Germinal center (tissue), 1 donor: Measurements from ENCODE around the gene RPS18.
"Not testable (repeated sequence)": the region's sequence is repeated elsewhere in the genome, so short reads cannot be mapped to it uniquely, and the experiment has no call there.

Experiments
- DNase-seq: peaks from one replicate; pipeline ENCODE4 v3.0.0; 2012; ENCODE audit warnings: mixed read lengths, low spot score

Gene RPS18

GRCh38 chr6:33272275-33273128, 627 bp downstream of the RPS18 start:
- DNase-seq, result no peak

DNA sequence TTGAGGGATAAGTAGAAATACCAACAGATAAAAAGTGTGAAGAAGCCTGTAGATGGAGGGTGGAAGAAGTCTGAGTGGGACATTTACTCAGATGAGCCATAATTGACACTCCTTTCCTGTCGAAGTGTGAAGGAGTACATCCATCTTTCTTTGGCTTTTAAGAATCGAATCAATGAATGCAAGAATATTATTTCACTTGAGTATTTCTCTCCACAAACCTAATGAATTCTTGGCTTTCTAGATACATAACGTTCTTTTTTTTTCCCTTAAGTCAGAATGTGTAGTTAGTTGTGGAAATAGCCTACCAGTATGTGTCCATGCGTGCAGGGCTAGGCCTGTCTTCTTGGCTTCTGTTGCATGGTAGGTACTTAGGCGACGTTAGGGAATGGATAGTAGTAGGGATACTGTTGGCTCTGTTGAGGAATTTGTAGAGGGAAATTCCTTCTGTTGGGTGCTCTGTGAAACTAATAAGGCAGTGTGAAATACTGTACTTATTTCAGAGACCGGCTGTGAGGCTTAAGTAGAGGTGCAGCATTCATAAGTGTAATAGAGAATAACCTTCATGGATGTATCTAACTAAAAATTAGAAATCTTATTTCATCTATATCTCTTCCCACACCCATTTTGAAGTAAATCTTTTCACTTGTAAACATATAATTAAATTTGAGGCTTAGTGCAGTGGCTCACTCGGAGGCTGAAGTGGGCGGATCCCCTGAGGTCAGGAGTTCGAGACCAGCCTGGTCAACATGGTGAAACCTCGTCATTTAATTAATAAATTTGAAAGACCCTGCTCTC, 1.5 kb downstream of the RPS18 start:
- DNase-seq, result no peak

- DNase-seq, result no peak
Measured at GRCh38 chr6:33273924-33274902, 2.3 kb downstream of the RPS18 start.

GRCh38 chr6:33275795-33276580, 4.1 kb downstream of the RPS18 start:
- not testable (repeated sequence) for DNase-seq

- no peak for DNase-seq
Measured at GRCh38 chr6:33276581-33276863, 4.6 kb downstream of the RPS18 start.

GRCh38 chr6:33276864-33277662, 5.2 kb downstream of the RPS18 start, which contains the start of gene B3GALT4:
Gene B3GALT4, plus strand, starts transcription at chr6:33277123. Its CDS starts 297 bp downstream, at chr6:33277420.
- peak; percentile 83 for DNase-seq

GRCh38 chr6:33277663-33278391, 6.0 kb downstream of the RPS18 start:
- peak; percentile 66 for DNase-seq

GRCh38 chr6:33278392-33278741, 6.5 kb downstream of the RPS18 start:
- DNase-seq, result no peak

DNA sequence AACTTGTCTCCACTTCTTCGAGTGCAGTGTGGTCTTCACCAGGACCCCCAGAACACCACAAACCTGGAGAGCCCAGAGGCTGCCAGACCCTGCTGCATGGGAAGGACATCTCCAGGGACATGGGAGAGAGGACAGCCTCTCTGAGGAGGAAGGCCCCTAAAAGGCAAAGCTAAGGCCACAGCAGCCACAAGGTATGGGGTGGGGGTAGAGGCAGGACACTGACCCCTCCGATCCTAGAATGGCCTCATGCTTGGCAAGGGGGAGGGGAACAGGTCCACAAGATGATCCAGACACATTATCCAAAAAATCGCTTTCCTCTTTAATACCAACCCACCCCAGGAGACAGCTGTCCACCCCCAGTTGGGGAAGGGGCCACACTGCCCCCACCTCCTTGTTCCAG, 6.9 kb downstream of the RPS18 start:
- no peak for DNase-seq

- no peak for DNase-seq
Measured at GRCh38 chr6:33279257-33279695, 7.4 kb downstream of the RPS18 start.

GRCh38 chr6:33279971-33280511, 8.2 kb downstream of the RPS18 start:
- no peak for DNase-seq

- no peak for DNase-seq
Measured at GRCh38 chr6:33280539-33280938, 8.7 kb downstream of the RPS18 start.

DNA sequence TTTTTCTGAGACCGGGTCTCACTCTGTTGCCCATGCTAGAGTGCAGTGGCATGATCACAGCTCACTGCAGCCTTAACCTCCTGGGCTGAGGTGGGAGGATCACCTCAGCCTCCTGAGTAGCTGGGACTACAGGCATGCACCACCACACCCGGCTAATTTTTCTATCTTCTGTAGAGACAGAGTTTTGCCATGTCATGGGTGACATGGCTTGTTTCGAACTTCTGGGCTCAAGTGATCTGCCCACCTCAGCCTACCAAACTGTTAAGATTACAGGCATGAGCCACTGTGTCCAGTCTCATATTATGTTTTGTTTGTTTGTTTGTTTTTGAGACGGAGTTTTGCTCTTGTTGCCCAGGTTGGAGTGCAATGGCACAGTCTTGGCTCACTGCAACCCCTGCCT, 13.3 kb downstream of the RPS18 start:
- not testable (repeated sequence) for DNase-seq

GRCh38 chr6:33286946-33287914, 15.4 kb downstream of the RPS18 start:
- no peak for DNase-seq

DNA sequence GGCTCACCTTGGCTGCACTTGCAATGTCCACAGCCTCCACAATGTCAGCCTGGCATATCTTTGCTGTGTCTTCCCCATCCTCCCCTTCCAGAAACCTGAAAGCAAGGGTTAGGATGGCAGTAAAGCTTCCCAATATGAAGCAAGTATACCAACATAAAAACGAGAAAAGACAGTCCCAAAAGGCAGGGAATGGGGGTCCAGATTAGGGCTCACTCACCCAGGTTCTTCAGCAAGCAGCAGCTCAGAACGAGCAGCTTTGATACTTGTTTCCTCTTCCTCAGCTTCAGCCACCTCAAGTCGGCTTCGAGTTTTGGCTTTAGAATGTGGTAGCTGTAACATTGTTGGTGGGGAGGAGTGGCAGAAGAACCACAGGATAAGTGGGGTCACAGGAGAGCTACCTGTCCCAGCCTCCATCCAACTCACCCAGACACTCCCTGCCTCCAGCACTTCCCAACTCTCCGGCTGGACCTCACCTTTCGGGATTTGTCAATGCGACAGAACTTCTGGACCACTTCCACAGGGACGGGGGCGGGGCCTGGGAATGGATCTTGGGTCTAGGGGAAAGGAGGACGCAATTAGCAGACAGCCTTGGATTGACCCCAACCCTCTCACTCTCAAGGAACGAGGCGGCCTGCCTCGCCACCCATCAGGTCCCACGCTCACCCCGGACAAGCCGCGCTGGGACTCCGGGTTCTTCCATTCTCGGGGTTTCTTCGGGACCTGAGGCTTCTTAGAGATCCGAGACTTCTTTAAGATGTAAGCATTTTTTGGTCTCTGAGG, 16.5 kb downstream of the RPS18 start:
- DNase-seq, result no peak

DNA sequence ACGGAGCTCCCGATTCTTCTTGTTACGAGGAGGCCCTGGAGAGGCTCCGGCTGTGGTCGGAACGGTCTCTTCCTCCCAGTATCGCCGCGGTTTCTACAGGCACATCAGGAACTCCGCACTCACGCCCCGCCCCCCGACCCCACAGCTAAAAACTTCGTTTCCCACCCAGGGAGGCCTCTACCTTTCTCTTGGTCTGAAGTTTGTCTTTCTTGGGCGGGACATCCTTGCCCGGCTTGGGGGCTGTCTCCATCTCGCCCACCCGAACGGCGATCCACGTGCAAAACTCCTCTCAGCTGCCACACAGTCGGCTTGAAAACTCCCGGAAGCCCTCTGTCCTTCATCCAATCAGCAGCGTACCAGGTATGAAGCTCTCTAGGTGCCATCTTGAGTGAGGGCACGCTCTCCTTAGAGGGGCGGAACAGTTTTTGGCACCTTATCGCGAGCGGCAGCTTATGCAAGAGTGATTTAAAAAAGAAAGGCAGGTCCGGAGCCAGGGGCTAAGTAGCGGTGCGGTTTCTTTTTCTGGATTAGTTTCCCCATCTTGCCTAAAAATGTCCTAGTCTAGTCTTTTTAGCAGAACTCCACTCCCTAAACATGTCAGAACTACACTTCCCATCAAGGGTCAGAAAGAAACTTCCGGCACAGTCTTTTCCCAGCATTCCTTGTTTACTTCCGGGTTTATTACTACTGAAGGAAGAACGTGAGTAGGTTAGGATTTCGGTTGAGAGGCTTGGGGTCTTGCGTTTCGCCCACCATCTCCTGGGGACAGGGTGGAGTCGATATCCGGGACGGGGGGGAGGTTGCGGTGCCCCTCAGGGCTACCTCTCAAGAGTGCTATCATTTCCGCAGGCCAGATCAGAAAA, 17.3 kb downstream of the RPS18 start, which contains the start of the genes PFDN6 and WDR46:
PFDN6 (plus strand) TSS at position 681 of the 863 bp plus-strand sequence. CDS start 256 bp downstream, outside the sequence.
WDR46 (minus strand) TSS at position 319 of the 863 bp plus-strand sequence; CDS start at position 250, 69 bp downstream.
- DNase-seq, result peak; percentile 92
